ENCODE data around the gene TNNT2. TPM values are rescaled to one million over a fixed set of nuclear protein-coding genes. Genes with fewer than 3 reads are reported as not detected.

Gene TNNT2
- total RNA-seq, 1 experiment from 2014 or later = not detected

DNA sequence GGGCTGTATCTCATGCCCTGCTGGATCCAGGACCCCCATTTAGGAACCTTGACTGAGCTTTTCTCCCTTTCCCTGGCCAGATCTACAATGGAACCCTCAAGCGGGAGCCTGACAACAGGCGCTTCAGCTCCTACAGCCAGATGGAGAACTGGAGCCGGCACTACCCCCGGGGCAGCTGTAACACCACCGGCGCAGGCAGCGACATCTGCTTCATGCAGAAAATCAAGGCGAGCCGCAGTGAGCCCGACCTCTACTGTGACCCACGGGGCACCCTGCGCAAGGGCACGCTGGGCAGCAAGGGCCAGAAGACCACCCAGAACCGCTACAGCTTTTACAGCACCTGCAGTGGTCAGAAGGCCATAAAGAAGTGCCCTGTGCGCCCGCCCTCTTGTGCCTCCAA, 64.4 kb downstream of the TNNT2 start:
- DNase-seq (ENCODE audit: low read depth) = no peak

GRCh38 chr1:201312298-201312697, 65.2 kb downstream of the TNNT2 start:
- DNase-seq (ENCODE audit: low read depth) = no peak

DNA sequence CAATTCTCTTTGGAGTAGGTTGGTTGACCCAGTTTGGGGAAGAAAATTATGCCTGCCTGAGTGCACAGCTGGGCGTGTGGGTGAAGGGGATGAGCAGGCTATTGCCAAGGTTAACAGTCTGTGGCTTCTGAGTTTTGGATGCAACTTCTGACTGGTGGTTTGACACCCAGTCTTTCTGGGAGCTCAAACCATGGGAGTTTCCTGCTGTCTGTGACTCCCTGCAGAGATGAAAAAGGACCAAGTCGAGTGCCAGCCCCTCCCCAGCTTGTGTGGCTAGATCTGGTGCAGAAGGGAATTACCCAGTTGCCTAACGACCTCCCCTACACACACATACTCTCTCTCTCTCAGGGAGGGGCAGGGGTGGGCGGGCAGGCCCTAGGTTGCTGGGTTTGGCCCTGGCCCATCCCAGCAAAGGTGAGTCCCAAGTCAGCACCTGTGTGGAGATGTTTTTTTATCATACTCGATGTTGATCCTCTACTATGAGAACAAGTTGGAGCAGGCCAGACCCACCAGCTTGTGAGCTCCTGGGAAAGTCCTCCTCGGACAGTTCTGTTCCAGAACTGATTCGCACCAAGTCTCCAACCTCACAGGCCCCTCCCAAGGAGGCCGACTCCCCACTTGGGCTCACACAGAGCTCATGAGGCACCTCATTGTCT, 66.0 kb downstream of the TNNT2 start:
- DNase-seq (ENCODE audit: low read depth) = no peak

GRCh38 chr1:201310986-201311355, 66.5 kb downstream of the TNNT2 start:
- DNase-seq (ENCODE audit: low read depth) = peak; percentile 34

DNA sequence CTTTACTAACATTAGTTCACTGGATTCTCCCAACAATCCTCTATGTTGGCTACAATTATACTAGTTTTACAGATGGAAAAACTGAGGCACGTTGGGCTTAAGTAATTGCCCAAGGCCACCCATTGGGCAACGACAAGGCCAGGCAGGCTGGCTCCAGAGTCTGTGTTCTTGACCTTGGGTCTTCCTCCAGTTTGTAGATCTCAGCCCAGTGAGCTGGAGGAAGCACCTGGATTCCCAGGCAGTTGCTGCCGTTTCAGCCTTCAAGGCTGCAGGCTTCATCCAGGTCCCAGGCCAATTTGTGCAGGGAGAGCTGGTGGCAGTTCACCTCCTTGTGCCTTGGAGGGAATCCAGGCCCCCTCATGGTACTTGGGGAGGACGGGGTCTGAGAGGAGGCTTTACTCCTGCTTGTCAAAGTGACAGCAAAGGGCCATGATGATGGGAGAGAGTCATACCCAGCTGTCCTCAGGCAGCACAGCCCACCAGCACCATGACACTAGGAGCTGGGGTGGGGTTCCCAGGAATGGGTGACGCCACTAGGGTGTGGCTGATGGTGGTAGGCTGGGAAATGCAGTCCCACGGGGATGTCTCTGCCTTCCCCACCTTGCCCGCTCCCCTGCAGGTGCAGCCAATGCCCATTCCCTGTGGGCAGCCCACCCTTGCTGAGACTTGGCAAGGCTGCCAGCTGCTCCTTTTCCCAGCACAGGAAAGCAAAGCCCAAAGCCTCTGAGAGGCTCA, 67.1 kb downstream of the TNNT2 start:
- no peak for DNase-seq (ENCODE audit: low read depth)

GRCh38 chr1:201309416-201309815, 68.1 kb downstream of the TNNT2 start:
- DNase-seq (ENCODE audit: low read depth) = peak; percentile 91

Other genes with a start within 250 kb of the TNNT2 start
- 129 and 147 TPM in 2 replicates for gene TMEM9, start 223.2 kb downstream of the TNNT2 start, total RNA-seq (2014; rRNA removed; shearing (Covaris generic))
- gene IGFN1, start 186.9 kb downstream of the TNNT2 start, total RNA-seq (2014; rRNA removed; shearing (Covaris generic)) = not detected in 2 replicates
- 0.15 TPM in 1 of 2 replicates, not detected in the other for gene PKP1, start 94.2 kb downstream of the TNNT2 start, total RNA-seq (2014; rRNA removed; shearing (Covaris generic))
- 0.07 TPM in 1 of 2 replicates, not detected in the other for gene LAD1, start 21.6 kb upstream of the TNNT2 start, total RNA-seq (2014; rRNA removed; shearing (Covaris generic))
- gene TNNI1, start 44.0 kb upstream of the TNNT2 start, total RNA-seq (2014; rRNA removed; shearing (Covaris generic)) = not detected in 2 replicates
- 7.6 and 17.3 TPM in 2 replicates for gene PHLDA3, start 91.5 kb upstream of the TNNT2 start, total RNA-seq (2014; rRNA removed; shearing (Covaris generic))
- gene CSRP1, start 129.4 kb upstream of the TNNT2 start, total RNA-seq (2014; rRNA removed; shearing (Covaris generic)) = 565 and 854 TPM in 2 replicates
- 16.3 and 43.1 TPM in 2 replicates for gene NAV1, start 161.4 kb upstream of the TNNT2 start, total RNA-seq (2014; rRNA removed; shearing (Covaris generic))

Data from M059J (cell line).